Measurements from ENCODE around the gene PTPN9.

- TF ChIP-seq POLR2A (IDR thresholded peaks at IDR 0.05) (no peak), CTCF (IDR thresholded peaks at IDR 0.05) (no peak), EP300 (IDR thresholded peaks at IDR 0.05) (no peak)
Observed at GRCh38 chr15:75590239-75590638, 11.1 kb upstream of the PTPN9 start.
